ENCODE data around the gene APOO.

The APOO gene

DNA sequence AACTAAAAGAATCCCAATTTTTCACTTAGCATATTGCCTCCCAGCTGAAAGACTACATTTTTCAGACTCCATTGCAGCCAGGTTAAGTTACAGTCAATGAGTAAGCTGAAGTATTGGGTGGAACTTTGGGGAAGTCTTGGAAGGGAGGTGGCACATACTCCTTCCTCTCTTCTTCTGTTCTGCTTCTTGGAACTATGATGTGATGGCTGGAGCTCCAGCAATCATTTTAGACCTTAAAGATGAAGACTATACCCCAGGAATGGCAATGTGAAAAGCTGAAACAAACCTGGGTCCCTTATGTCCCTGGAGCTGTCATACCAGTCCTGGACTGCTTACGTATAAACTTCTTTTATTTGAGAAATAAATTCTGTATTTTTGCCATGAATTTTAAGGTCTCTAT is 93.9 kb downstream of the APOO start:
- DNase-seq = no peak

DNA sequence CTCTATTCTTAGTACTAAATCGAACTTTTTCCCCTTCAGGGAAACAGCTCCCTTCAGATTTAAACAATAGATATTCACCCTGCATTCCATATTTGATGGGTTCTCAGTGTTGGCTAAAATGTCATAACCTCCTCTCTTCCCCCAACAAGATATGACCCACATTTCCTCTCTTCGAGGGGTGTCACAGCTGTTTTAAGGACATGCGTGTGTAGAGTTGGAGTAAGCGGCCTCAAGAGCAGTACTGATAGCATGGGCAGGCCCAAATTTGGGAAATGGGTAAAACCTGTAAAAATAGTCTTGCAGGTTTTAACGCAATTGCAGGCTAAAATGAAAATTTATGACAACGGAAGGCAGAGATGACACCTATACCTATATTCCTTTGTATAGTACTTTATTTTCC is 96.1 kb downstream of the APOO start:
- no peak for DNase-seq

DNA sequence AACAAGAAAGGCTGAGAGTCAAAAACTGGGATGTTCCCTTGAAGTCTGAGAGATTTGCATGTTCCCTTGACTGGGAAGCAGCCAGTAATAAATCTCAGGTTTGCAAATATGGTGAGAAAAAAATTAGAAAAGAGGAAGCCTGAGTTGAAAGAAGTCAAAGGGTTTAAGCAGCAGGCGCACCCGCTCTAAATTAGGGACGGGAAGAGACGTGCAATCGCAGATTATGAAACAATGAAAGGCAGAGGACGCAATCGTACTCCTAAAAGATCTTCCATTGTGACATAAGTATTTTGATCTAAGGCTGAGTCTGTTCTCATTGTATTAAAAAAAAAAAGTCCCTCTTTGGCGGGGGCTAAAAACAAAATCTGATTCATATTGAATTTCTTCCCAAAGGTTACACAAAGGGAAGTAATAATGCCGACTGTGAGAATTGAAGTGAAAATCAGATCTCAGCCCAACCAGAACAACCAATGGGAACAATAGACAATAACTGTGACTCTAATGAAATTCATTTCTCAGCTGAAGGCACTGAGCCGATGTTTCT is 96.6 kb downstream of the APOO start:
- peak; percentile 3 to 39 for DNase-seq

DNA sequence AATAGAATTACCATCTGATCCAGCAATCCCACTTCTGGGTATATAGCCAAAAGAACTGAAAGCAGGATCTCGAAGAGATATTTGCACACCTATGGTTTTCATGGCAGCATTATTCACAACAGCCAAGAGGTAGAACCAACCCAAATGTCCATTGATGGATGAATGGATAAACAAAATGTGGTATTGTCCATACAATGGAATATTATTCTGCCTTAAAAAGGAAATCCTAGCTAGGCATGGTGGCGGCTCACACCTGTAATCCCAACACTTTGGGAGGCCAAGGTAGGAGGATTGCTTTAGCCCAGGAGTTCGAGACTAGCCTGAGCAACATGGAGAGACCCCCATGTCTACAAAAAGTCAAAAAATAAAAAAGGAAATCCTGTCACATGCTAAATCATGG is 97.5 kb downstream of the APOO start:
- DNase-seq = no peak

DNA sequence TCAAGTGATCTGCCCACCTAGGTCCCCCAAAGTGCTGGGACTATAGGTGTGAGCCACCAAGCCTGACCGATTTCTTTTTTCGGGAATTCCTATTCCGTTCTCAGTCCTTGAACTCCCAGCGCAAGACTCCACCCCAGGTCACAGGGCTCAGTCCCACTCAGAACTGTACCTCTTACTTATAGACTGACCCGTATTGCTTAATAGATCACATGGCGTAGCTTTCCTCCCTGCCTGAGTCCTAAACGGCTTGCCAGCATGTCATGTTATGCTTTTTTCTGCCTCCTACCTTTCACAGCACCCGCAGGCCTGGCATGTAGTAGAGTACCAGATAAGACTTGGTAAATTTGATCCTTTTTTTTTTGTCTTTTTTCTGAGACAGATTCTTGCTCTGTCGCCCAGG is 102.3 kb downstream of the APOO start:
- DNase-seq = no peak

DNA sequence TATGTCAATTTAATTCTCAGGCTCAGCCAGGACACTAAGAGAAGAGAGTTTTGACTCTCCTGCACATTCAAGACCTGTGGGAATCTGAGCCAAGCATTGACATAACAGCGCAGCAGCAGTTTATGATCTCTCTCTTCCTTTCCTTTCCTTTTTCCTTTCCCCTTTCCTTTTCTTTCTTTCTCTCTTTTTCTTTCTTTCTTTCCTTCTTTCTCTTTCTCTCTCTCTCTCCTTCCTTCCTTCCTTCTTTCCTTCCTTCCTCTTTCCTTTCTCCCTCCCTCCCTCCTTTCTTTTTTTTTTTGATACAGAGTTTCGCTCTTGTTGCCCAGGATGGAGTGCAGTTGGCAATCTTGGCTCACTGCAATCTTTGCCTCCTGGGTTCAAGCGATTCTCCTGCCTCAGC is 103.2 kb downstream of the APOO start:
- no peak for DNase-seq

DNA sequence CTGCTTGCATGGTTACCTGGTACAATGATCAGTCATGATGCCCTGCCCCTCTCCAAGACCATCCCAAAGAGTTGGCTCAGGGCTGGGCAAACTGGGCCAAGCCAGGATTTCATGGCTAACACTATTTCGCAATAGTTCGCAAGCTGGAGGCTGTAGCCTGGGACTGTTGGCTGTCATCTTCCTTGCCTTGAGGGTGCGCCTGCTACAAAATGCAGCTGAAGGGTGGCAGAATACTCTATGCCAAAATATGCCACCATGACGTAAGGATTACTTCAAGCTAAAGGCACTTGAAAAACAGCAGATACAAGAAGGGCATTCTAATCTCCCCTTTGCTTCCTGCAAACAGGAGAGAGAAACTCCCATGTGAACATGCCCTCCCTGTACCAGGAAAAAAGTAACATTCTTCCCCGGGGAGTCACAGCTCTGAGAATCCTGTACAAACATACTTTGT is 103.8 kb downstream of the APOO start:
- no peak for DNase-seq

DNA sequence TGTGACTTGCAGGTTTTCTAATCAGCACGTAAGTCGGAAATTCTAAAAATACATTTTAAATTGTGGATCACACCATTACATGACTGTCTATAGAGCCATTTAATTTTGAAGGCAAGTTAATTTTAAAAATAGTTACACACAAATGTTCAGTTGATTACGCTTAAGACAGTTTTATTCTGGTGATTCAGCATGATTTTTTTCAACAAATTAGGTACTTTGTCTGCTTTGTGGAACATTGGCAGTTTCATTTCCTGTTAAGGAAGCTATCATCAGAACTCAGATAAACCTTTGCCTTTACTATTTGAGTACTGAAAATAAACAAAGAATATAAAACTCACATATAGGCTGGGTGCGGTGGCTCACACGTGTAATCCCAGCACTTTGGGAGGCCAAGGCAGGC is 105.3 kb downstream of the APOO start:
- no peak for DNase-seq

DNA sequence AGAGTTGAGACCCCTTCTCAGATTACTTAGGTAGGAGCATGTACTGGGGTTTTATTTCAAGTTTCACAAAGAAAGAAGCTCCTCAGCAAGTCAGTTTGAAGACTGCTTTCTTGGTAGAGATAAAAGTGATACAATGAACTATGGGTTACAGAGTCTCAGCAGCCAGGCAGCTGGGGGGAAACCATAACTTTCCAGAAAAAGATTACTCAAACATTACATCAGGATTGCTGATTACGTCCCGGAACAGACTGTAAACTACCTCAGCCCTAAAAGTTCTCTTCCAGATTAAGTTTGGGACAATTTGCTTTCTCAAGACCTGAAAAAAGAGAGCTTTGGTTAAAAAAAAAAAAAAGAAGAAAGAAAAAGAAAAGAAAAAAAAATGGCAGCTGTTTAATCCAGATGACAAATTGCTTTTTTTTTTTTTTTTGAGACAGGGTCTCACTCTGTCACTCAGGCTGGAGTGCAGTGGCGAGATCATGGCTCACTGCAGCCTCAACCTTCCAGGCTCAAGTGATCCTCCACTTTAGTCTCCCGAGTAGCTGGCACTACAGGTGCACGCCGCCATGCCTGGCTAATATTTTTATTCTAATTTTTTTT is 108.2 kb downstream of the APOO start:
- DNase-seq = no peak

DNA sequence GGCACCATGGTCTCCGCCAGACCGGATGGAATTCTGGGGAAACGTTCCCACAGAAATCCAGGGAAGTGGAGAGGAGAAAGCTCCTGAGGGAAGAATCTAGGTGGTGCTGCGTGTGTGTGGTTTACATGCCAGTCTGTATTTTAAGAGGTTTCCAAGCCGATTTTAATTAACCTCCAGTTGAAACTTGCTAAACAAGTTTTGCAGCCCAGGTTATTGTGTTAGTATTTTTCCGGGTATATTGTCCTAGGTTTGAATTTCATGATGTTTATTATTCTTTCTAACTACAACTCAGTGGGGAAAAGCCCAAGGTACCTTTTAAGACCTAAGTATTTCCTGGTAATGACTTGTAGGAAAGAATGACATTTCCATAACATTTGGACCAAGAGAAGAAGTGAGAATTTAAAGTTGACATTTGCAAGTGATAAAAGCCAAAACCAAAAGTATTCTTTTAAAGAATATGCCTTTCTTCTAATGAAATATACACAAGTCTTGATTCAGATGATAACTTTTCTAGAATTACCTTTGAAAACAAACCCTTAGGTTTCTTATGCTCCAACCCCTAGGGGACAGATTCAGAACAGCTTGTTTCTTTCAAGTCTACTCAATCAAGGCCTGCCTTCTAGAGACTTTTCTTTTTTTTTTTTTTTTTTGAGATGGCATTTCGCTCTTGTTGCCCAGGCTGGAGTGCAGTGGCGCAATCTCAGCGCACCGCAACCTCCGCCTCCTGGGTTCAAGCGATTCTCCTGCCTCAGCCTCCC is 110.2 kb downstream of the APOO start:
- no peak for DNase-seq

DNA sequence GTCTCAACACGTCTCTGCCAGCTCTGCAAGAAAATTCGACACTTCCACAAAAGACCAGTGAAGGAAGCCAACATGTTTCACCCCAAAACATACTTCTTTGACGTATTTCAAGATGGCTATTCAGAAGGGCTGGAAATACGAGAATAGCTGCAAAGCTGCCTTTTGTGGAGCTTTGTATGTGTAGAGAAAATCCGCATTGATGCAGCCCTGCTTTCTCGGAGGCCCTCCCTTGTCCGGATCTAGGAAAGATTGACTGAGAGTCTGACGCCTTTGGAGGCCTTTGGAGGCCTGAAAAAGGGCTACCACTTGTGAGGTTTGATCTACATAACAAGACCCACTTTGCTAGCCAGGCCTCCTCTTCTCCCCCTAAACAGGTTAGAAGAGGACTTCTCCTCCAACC is 112.5 kb downstream of the APOO start:
- no peak for DNase-seq

DNA sequence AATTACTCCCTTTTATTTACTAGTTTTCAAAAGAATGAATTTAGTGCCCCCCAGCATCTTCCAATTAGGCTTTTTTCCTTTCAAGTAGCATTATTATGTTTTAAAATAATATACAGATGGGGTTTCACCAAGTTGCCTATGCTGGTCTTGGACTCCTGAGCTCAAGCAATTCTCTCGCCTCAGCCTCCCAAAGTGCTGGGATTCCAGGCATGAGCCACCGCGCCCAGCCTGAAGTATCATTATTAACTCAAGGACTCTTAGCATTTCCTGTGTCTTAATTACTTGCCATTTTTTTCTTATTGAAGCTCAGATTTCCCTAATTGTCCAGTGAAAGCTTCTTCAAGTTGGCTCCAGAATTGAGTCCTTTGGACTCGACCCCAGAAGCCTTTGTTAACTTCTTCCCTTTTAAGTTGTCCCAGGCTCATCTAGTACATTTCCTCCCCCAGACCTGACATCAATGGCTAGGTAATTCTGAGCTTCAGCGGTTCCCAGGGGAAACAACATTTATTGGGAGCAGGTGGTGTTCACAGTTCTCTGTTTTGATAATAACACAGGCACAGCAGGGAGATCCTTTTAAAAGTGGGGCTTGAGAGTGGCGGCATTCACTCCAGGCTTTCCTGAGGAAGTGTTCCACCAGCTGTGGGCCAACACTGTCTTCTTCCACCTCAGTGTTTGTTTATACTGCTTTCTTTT is 114.7 kb downstream of the APOO start:
- no peak for DNase-seq

DNA sequence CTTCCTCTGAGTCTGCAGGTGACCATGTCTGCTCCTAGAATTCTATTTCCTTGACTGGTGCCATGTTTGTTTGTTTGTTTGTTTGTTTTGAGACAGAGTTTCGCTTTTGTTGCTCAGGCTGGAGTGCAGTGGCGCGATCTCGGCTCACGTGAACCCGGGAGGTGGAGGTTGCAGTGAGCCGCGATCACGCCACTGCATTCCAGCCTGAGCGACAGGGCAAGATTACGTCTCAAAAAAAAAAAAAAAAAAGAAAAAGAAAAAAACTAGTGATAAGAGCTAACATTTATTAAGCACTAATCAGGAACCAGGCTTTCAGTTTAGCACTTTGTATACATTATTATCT is 117.6 kb downstream of the APOO start:
- no peak for DNase-seq

DNA sequence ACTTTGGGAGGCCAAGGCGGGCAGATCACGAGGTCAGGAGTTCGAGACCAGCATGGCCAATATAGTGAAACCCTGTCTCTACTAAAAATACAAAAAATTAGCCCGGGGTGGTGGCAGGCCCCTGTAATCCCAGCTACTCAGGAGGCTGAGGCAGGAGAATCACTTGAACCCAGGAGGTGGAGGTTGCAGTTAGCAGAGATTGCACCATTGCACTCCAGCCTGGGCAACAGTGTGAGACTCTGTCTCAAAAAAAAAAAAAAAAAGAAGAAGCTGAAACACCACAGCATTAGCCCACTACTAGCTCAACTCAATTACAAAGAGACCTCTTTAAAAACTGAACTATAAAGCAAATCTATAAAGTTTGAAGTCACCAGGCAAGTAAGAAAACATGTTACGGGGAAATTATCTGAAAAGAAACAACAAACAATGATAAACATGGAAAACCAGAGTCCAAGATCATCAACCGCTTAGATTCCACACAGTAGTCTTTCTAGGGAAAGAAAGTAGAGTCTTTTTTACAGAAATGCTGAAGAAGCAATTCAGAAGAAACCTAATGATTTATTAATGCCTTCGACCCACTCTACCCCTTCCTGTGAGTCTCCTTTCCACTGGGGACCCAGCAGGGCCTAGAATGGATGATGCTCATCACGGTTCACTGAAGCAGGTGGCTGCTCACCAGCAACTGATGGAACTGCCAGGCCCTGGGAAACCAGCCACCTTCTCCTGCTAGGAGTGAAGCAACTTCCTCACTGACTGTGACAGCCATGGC is 118.2 kb downstream of the APOO start:
- no peak for DNase-seq

DNA sequence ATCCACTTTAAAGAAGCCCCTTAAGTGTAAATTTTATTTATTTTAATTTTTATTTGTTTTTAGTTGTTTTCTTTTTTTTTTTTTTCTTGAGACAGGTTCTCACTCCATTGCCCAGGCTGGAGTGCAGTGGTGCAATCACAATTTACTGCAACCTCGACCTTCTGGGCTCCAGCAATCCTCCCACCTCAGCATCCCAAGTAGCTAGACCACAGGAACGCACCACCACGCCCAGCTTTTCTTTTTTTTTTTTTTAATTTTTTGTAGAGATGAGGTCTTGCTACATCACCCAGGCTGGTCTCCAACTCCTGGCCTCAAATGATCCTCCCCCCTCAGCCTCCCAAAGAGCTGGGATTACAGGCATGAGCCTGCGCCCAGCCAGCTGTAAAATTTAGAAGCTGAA is 118.8 kb downstream of the APOO start:
- DNase-seq = no peak

DNA sequence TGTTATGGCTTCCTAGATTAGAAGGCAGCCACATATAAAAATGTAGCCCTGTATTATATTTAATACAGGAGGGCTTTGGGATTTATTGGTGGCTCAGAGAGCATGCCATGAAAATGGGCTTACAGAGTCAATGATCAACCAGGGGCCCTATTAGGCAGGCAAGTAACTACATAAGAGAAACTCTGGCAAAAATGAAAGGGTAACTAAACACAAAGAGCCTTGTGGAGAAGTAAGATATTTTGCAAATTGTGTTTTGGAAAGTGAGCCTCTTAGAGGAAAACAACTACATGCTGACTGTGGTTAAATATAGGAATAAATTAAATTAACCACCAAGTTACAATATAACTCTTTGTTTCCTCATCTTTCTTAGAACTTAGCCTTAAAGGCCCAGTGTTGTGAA is 119.2 kb downstream of the APOO start:
- DNase-seq = no peak

DNA sequence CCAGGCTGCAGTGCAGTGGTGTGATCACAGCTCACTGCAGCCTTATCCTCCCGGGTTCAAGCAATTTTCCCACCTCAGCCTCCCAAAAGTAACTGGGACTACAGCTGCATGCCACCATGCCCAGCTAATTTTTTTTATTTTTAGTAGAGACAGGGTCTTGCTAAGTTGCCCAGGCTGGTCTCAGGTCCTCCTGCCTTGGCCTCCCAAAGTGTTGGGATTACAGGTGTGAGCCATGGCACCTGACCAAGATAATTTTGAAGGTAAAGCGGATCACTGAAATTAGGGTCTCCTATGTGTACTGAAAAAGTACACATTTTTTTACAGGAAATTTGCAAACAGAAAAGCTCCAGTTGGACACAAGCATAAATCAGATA is 120.0 kb downstream of the APOO start:
- no peak for DNase-seq

DNA sequence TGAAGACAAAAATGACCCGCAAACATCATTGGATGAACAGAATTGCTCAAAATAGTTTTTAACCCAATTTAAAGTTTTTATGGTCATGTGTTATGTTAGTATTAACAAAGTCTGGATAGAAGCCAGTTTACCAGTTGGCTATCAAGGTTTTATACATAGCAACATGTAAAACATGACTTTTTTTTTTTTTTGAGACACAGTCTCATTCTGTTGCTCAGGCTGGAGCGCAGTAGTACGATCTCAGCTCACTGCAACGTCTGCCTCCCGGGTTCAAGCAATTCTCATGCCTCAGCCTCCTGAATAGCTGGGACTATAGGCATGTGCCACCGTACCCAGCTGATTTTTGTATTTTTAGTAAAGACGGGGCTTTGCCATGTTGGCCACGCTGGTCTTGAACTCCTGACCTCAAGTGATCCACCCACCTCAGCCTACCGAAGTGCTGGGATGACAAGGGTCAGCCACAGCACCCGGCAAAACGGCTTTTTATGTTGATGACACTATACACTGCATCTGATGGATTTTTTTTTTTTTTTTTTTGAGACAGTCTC is 121.4 kb downstream of the APOO start:
- DNase-seq = peak; percentile 40 to 46

DNA sequence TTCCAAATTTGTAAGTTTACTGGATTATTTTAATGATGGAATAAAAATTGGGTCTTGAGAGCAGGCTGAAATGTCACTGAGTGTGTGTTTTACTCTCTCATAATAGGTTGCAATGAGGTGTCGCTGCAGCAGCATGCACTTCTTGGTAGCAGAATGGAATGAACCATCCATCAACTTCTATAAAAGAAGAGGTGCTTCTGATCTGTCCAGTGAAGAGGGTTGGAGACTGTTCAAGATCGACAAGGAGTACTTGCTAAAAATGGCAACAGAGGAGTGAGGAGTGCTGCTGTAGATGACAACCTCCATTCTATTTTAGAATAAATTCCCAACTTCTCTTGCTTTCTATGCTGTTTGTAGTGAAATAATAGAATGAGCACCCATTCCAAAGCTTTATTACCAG is 122.2 kb downstream of the APOO start:
- DNase-seq = no peak

DNA sequence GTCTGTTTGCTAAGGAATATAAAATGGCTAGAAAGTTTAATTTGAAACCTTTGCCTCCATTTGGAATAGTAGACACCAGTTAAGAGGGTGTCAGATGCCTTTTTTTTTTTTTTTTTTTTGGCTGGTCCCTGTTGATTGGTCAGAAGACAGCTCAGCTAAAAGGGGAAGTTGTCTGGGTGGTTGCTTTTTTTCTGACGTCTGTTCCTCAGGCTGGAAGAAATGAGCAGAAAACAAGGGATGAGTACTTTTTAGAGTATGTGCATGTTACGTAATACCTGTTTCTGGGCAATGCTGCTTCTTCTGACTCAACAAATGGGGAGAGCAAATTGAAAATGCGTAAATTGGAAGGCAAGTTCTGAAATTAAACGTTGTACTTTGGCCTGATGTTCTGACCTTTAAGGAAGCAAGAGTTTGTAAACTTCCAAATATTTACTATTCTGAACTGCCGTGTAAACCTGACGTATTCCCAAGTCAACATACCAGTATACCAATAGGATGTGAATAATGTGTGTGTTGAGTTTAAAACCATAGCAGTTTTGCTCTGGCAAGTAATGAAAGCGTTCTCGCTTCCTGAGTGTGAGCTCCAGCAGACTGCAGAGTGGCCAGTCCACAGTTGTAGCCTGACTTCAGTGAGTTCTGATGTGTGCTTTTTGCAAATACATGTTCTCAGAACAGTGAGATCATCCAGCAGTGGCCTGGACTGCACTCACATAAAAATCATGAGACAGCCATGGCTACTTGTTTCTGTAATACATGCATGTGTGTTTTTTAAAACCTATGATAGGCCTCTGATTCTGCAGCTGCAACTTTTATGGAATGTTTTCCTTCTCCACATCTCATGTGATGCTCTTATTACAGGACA is 123.0 kb downstream of the APOO start:
- peak in 1 of 2 donors; percentile 39 for DNase-seq

DNA sequence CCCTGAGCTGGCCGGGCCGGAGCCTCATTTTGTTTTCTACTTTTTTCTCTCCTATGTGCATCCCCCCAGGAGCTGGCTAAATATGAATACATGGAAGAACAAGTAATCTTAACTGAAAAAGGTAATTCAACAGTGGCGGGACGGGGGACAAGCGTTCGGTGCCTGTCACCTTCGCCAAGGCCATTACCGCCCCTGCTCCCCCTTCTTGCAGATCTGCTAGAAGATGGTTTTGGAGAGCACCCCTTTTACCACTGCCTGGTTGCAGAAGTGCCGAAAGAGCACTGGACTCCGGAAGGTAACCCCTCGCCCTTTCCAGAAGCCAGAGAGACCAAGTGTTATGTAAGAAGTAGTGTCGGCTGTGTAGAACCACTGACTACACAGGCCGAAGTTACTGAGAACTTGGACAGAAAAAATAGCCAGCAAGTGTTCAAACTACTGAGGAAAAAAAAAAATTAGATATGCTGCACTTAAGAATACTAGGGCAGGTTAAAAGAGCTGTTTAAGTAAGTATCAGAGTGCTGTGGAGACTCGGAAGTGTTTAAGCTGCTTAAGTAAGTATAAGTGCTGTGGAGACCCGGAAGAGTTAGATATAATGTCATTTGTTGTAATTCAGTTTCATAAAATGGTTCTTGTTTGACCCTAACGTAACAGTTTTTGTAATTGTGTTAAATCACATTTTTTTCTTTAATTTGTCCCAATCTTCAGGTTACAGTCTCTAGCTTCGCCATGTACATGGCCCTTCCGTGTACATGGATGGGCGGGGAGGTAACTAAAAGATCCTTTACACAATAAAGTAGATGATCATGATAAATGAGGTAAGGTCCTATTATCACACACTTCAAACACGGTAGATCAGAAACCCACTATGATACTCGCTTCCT is 123.9 kb downstream of the APOO start:
- DNase-seq = no peak

Data from CD4-positive, alpha-beta T cell treated with Interleukin-1 beta for 1 hour (primary cell).